Measurements from ENCODE around the gene ACTR1B. TPM values are rescaled to one million over a fixed set of nuclear protein-coding genes. Genes with fewer than 3 reads are reported as not detected.

ACTR1B gene
- polyA plus RNA-seq, 1 experiment = 26.4 TPM

DNA sequence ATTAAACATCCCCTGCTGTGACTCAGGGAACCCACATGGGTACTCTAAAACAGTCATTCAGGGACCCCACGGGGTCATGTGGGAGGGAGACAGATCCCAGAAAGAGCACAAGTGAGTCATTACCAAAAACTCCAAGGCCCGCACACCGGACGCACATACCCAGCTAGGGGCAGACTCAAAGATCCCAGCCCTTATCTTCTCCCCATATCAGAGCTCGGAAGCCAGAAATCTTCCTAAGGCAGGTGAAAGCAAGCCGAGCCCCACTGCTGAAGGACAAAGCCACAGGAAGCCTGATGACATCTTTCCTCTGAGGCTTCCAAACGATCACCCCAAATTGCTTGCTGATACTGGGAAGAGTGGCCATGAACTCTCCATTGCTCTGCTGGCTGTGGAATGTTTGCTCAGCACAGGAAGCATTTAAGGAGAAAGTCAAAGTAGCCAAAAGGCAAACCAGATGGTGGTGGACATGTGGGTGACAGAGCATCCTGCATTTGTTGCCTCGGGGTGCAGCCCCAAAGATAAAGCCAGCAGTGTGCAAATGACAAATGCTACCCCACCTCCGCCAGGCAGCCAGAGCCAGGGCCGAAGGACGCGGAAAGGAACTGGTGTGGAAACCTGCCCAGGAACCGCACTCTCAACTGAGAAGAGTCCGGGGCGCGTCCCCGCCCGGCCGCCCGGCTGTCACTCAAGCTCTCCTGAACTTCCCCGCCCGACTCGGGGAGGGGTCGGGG, 784 bp downstream of the ACTR1B start:
- peak overlapping the region; percentile 89 for H3K27ac ChIP-seq (ENCODE audit: low read depth, low read length)
- DNase-seq (ENCODE audit: low read depth, low spot score) = peak; percentile 43
- H3K4me3 ChIP-seq (ENCODE audit: low read depth, low read length) = peak overlapping the region; percentile 79
- H3K9me3 ChIP-seq (ENCODE audit: control insufficient read depth, insufficient read depth, low read length) = no peaks in the 10 kb centered on the region
- ChIA-PET POLR2A (interaction anchor here (1.2 to 1.8 kb wide), 4 partner anchors 10 to 73 kb away, joined by 3 to 33 read pairs (median 4); partner anchors contain the start of gene COX5B), CTCF (interaction anchor here (0.6 to 1.8 kb wide), 6 partner anchors 9 to 84 kb away, joined by 3 to 8 read pairs (median 4); no protein-coding TSS in a partner anchor)
- TF ChIP-seq, protein P1, sequence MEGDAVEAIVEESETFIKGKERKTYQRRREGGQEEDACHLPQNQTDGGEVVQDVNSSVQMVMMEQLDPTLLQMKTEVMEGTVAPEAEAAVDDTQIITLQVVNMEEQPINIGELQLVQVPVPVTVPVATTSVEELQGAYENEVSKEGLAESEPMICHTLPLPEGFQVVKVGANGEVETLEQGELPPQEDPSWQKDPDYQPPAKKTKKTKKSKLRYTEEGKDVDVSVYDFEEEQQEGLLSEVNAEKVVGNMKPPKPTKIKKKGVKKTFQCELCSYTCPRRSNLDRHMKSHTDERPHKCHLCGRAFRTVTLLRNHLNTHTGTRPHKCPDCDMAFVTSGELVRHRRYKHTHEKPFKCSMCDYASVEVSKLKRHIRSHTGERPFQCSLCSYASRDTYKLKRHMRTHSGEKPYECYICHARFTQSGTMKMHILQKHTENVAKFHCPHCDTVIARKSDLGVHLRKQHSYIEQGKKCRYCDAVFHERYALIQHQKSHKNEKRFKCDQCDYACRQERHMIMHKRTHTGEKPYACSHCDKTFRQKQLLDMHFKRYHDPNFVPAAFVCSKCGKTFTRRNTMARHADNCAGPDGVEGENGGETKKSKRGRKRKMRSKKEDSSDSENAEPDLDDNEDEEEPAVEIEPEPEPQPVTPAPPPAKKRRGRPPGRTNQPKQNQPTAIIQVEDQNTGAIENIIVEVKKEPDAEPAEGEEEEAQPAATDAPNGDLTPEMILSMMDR (IDR thresholded peaks at IDR 0.05; ENCODE audit: low read depth, low read length) = no peak
- H3K27me3 ChIP-seq (ENCODE audit: control insufficient read depth, insufficient read depth, low read length) = no peaks in the 10 kb centered on the region

DNA sequence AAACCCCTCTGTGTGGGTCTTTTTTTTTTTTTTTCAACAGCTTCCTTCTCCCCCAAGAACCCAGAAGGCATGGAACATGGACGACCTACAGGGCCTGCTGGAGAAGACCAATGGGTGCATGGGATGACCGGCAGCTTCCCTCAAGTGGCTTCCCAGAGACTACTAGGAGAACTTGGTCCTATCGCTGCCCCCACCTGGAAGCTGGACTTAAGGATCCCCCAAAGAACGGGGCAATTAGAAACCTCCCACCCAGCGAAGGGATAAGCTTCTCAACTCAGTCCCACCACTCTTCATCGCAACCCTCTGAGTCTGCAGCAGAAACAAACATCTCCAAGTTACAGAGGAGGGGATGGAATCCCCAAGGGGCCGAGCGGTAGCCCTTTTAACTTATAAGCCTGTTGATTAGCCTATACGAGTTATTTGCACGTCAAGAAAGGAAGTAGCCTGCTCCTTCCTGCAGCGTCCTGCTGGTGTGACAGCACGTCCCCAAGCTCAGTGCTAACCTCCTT, 1.4 kb downstream of the ACTR1B start:
- H3K9me3 ChIP-seq (ENCODE audit: control insufficient read depth, insufficient read depth, low read length) = no peaks in the 10 kb centered on the region; the same call in 1 of the 2 replicates
- ChIA-PET CTCF (interaction anchor here (0.6 to 1.8 kb wide), 8 partner anchors 9 to 85 kb away, joined by 3 to 8 read pairs (median 4); partner anchors contain the start of gene COX5B), POLR2A (interaction anchor here (1.2 to 1.8 kb wide), 3 partner anchors 9 to 36 kb away, joined by 3 to 33 read pairs (median 5); partner anchors contain the start of gene COX5B)
- peak overlapping the region; percentile 79 for H3K4me3 ChIP-seq (ENCODE audit: low read depth, low read length)
- TF ChIP-seq, protein P1 (IDR thresholded peaks at IDR 0.05; ENCODE audit: low read depth, low read length) = no peak
- DNase-seq (ENCODE audit: low read depth, low spot score) = no peak
- H3K27ac ChIP-seq (ENCODE audit: low read depth, low read length) = peak overlapping the region; percentile 89
- H3K27me3 ChIP-seq (ENCODE audit: control insufficient read depth, insufficient read depth, low read length) = no peaks in the 10 kb centered on the region

DNA sequence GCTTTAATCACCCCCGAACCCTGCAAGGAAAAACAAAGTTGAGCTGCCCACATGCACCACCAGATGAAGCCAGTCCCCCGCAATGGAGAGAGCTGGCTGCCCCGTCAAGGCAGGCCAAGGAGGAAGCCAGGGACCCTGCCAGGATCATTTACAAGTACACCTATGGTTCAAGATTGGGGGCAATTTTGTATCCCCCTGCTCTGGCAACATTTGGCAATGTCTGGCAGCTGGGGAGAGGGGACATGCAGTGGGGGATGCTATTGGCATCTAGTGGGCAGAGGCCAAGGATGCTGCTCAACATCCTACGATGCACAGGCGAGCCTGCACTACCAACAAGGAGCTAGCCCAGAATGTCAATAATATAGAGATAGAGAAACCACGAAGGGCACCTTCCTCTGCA, 1.9 kb downstream of the ACTR1B start:
- TF ChIP-seq, protein P1 (IDR thresholded peaks at IDR 0.05; ENCODE audit: low read depth, low read length) = no peak
- DNase-seq (ENCODE audit: low read depth, low spot score) = no peak
- Histone ChIP-seq H3K27ac (ENCODE audit: low read depth, low read length) (no peak overlapping the region), H3K4me3 (ENCODE audit: low read depth, low read length) (peak overlapping the region; percentile 79), H3K9me3 (ENCODE audit: control insufficient read depth, insufficient read depth, low read length) (no peaks in the 10 kb centered on the region; the same call in 1 of the 2 replicates), H3K27me3 (ENCODE audit: control insufficient read depth, insufficient read depth, low read length) (no peaks in the 10 kb centered on the region)
- POLR2A ChIA-PET = interaction anchor here (1.2 to 1.8 kb wide), 2 partner anchors 9 to 16 kb away, joined by 5 to 33 read pairs; partner anchors contain the start of gene COX5B
- CTCF ChIA-PET = interaction anchor here (0.8 to 1.8 kb wide), 6 partner anchors 11 to 71 kb away, joined by 3 to 8 read pairs (median 4); partner anchors contain the start of gene COX5B

DNA sequence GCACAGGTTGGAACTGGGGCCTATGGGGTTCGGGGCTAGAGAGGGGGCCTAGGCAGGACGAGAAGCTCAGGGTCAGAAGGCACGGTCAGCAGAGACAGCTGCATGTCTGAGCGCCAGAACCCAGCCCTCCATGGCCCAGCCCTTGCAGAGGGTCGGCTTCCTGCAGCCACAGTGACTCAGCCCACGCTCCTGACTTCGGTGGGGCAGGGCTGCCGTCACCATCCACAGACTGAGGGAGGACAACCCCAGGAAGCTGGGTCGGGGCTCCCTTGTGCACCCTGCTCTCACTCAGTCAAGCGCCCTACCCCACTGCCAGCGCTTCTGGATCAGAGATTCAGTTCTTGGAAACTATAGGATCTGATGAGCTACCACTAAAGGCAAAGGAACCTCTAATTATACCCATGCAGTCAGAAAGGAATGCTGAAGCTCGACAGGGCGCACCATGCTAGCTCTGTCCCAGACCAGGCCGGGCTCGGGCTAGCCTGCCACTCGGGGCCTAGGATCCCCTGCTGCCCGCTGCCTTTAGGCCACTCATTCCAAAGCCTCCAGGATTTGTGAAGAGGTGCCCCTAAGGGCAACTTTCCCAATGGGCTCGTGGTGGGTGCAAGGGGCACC, 3.0 kb downstream of the ACTR1B start:
- DNase-seq (ENCODE audit: low read depth, low spot score) = no peak
- Histone ChIP-seq H3K27me3 (ENCODE audit: control insufficient read depth, insufficient read depth, low read length) (no peaks in the 10 kb centered on the region), H3K4me3 (ENCODE audit: low read depth, low read length) (no peak overlapping the region), H3K9me3 (ENCODE audit: control insufficient read depth, insufficient read depth, low read length) (peaks cover 5% of the 10 kb centered on the region; the same call in 1 of the 2 replicates), H3K27ac (ENCODE audit: low read depth, low read length) (no peak overlapping the region)
- TF ChIP-seq, protein P1 (IDR thresholded peaks at IDR 0.05; ENCODE audit: low read depth, low read length) = no peak
- ChIA-PET POLR2A (interaction anchor here (1.7 kb wide), 1 partner anchor 15 kb away, joined by 14 read pairs; the partner anchor contains the start of gene COX5B), CTCF (no interaction called here)

All from AG04450 (cell line).